PFSK-1 (cell line): ENCODE data around the gene ARL15.

ENCODE experiments used
- POLR2AphosphoS5 ChIP-seq: IDR thresholded peaks from 2 replicates; pipeline ENCODE4 v1.6.1; 2012; ENCODE audit warnings: low read depth, mild to moderate bottlenecking, control low read depth, low read length, moderate library complexity
- SIN3A ChIP-seq: IDR thresholded peaks from 2 replicates; pipeline ENCODE4 v1.6.1; 2012; ENCODE audit warnings: mild to moderate bottlenecking, low read length, moderate library complexity, borderline replicate concordance; ENCODE audit not compliant: insufficient read depth
- TAF1 ChIP-seq: IDR thresholded peaks from 2 replicates; pipeline ENCODE4 v1.6.1; 2012; ENCODE audit warnings: low read length, control low read depth, borderline replicate concordance; ENCODE audit not compliant: insufficient read depth

DNA sequence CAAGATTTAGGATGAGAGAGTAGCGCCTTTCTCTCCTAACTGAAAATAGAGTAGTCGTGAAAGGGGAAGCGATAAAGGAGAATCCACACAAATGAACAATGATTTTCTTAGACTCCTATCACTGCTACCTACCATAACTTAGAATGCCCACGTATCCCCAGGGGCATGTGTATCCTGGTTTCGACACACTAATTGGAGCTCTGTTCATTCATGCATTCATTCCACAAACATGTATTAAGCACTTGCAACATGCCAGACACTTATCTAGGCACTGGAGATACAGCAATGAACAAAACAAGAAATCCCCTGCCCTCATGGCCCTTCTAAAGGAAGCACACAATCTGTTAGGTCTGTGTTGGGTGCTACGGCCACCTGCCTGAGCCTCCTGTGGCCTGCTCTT is 40.0 kb downstream of the ARL15 start:
- TF ChIP-seq TAF1, result no peak
- no peak for TF ChIP-seq POLR2AphosphoS5
- no peak for TF ChIP-seq SIN3A
